GM19099 (cell line): Measurements from ENCODE around the gene ULK4.

Source experiments
- POLR2A ChIP-seq: IDR thresholded peaks from 3 replicates; pipeline ENCODE4 v1.6.1; 2011; ENCODE audit warnings: low read depth; ENCODE audit not compliant: insufficient read length; ENCODE audit errors: extremely low read depth

Gene ULK4

DNA sequence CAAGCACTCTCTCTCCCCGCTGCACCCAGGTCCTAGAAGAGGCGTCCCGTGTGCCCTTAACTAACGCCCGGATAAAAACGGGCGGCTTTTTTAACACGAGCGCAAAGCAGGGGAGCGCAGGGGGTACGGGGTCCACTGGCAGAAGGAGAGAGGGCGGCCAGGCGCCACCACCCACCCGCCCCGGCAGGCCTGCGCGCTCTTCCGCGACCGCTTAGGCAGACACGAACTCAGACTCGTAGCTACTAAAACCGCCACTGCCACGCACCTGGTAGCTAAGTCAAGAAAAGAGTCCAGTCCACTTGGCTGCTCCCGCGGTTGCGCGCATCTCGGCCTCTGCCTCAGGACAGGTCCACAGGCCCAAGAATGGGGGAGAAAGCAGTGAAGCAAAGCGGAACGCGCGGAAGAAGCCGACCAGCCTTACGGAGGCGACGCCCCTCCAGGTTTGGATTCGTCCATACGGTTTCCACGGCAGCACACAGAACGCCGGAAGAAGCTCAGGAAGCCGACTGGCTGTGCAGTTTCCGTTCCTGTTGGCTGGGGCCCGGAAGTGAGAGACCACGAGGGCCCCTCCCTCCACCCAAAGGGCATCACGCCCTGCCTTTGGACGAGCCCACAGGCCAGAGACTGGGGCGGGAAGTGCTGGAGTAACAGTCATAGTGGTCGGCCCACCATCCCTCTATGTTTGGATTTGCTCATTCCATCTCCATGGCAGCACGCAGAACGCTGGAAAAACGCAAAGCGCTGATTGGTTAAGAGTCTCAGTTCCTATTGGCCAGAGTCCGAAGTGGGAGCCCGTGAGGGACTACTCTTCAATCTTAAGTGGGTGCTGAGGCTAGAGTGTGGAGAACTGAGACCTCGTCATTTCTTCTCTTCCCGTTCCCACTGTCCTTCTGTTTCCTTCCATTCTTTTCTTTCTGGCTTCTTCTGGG is at the start of gene ULK4:
TSS of gene ULK4 (minus strand) at position 353 of the 929 bp plus-strand sequence. CDS start 7,344 bp downstream, outside the sequence.
- TF ChIP-seq POLR2A = peak; percentile 70

DNA sequence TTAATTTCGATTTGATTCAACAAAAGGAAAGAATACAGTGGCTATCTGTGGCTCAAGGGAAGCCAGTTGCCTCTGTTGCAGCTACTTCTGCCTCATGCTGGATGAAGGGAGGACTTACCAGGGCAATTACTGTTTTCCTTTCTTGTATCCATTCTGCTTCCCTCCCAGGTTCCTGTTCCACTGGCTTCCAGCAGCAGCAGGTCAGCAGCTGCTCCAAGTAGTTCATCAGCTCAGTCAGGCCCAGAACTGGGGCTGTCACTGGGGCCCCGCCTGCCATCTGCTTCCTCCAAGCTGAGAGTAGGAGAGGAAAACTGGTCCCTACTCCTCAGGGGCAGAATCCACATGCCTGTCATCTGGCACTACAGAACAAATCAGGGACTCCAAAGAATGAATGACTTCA is 48.6 kb upstream of the ULK4 start:
- TF ChIP-seq POLR2A = no peak

DNA sequence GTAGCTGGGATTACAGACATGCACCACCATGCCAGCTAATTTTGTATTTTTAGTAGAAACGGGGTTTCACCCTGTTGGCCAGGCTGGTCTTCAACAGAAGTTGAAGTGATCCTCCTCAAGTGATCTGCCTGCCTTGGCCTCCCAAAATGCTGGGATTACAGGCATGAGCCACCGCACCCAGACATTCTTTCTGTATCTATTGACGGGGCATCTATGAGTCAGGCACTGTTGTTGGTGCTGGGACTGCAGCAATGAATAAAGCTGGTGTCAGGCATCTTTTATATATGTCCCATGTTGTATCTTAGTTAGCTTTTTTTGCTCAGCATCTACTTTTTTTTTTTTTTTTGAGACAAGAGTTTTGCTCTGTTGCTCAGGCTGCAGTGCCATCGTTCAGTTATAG is 47.6 kb upstream of the ULK4 start:
- no peak for TF ChIP-seq POLR2A

DNA sequence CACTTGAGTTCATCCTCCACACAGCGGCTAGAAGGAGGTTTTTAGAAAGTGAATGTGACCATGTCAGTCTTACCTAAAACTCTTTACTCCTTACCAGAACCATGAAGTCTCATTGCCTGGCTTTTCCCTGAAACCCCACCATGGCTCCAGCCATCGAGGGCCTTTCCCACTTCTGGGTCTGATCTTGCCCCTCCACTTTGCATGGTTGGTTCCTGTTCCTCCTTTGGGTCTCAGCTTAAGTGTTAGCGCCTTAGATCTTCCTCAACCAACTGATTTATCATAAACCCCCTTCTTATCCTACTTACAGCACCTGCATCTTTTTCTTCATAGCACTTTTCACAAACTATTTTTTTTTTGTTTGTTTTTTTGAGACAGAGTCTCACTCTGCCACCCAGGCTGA is 45.9 kb upstream of the ULK4 start:
- TF ChIP-seq POLR2A = no peak

DNA sequence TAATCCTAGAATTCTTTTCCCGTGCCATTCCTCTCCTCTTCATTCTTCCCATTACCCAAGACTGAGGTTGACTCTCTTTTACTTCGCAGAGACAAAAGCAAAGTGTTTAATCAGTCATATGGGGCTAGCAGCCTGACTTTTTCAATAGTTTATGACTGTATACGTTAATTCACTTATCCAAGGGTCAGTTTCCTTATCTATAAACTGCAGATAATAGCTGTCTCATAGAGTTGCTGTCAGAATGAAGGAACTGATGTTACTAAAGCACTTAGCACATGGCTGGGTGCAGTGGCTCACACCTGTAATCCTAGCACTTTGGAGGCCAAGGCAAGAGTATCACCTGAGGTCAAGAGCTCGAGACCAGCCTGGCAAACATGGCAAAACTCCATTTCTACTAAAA is 43.5 kb upstream of the ULK4 start:
- no peak for TF ChIP-seq POLR2A

DNA sequence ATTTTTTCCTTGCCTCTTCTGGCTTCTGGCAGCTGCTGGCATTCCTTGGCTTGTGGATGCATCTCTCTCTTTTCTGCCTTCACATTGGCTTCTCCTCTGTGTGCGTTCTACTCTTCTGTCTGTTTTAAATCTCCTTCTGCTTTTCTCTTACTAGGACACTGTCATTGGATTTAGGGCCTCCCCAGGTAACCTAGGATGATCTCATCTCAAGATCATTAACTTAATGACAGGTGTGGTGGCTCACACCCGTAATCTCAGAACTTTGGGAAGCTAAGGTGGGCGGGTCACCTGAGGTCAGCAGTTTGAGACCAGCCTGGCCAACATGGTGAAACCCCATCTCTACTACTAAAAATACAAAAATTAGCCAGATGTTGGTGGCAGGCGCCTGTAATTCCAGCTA is 40.9 kb upstream of the ULK4 start:
- TF ChIP-seq POLR2A = no peak

DNA sequence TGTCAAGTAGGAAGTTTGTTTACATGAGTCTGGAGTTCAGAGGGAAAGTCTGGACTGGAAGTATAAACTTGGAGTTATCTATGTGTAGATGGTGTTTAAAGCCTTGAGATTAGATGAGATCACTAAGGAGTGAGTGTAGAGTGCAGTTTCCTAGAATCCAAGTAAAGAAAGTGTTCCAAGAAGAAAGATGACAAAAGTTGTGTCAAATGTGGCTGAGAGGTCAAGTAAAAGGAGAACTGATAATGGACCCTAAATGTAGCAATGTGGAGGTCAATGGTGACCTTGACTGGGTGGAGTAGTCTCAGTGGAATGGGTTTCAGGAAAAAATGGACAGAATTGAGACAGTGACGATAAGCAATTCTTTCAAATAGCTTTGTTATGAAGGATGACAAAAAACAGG is 39.9 kb upstream of the ULK4 start:
- TF ChIP-seq POLR2A = no peak

DNA sequence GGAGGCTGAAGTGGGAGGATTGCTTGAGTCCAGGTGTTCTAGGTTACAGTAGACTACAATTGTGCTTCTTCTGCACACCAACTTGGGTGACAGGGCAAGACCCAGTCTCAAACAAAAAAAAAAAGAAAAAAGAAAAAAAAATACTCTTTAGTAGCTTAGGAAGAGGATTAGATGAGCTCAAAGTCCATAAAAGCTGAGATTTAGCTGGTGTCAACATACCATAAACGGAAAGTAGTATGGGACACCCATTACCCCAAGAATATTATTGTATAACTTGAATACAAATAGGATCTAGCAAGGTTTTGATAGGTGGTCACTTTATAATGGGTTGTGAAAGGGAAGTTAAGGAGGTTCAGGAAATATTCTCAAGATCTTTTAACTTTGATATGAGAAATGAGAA is 38.0 kb upstream of the ULK4 start:
- no peak for TF ChIP-seq POLR2A

DNA sequence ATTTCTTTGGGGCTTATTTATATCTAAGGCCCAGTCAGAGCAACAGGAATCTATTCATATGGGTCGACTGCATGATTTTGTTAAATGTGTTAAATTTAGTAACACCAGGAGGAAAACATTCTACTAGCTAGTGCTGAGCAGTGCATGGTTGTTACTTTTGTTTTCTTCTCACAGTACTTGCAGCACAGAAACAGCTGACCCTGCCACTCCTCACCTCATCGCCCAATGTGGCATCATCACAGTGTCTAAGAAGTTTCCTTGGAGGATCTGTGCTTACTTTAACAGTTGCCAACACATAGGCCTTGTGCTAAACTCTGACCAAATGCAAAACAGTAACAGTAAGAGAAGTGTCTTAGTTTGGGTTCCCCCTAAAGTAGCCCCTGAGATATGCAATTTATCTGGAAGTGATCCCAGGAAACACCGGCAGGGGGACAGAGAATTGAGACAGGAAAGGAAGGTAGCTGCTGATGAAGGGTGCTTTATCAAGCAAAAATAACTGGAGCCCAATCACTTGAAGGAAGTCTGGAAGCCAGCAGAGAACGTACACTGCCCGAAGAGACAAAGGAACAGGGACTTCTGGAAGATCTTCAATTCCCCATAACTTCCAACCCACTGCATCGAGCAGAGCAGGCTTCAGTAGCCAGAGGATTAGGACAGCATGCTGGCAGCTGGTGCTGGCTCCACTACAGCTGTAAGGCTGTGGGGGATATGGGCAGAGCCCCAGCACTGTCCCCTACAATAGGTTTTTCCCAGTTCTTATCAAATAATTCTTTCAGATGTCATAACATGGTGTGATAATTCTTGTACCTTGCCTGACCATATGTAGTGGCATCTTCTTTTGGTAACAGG is 36.0 kb upstream of the ULK4 start:
- TF ChIP-seq POLR2A = no peak

DNA sequence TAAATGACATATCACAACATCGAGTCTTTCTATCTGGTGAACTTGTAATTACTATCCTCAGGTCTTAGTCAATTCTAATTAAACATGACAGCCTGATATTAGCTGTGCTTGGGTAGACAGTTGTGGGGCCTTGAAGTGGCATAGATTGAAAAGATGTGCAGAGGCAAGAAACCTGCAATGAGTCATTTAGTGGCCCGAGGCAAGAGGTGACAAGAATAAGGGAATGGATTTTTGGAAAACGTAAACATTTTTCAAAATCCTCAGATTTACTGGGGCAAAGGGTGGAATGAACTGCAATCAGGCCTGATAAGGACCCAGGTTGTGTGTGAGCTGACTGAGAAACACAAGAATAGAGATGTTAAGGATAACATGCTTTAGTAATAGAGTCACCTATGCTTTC is 29.5 kb upstream of the ULK4 start:
- TF ChIP-seq POLR2A = no peak

DNA sequence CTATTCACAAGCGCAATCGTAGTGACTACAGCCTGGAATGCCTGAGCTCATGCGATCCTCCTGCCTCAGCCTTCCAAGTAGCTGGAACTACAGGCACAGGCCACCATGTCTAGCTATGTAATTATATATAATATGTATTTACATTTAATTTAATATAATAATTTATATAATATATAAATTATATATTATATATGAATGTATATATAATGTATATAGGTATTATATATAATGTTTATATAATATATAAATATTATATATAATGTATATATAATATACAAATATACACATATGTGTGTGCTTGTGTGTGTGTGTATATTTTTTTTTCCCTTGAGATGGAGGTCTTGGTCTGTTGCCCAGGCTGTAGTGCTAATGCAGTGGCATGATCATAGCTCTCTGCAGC is 27.6 kb upstream of the ULK4 start:
- no peak for TF ChIP-seq POLR2A

DNA sequence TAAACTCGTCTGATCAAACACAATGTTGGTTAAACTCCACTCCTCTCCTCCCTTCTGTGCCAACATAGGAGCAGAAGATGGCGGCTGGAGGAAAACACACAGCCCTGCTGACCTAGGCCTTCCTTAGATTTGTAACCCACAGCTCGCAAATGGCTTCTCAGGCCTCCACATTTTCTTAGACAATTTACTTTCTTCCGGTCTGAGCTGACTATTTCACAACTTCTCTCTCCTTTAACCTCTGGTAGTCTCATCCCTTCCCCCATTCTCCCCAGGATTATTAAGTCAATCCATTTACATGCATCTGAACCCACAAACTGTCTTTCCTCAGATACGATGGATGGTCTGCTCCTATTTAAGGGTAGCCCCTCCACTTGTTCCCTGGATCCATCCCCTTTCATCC is 25.7 kb upstream of the ULK4 start:
- no peak for TF ChIP-seq POLR2A

DNA sequence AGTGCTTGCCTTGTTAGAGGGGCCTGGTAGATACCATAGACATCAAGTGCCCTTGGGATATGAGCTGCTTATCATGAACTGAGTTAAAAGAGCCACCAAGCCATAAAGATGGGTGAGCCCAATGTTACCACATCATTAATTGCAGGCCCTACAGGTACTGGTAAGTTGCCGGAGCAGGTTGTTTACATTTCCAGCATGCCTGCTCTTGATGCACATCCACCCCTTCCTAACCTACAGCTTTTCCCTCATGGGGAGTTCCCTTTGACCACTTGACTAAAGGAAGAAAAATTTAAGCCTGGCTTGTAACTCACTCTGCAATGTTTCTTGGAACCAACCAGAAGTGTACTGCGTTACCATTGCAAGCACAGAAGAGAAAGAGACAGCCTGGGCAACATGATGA is 24.7 kb upstream of the ULK4 start:
- TF ChIP-seq POLR2A = no peak

DNA sequence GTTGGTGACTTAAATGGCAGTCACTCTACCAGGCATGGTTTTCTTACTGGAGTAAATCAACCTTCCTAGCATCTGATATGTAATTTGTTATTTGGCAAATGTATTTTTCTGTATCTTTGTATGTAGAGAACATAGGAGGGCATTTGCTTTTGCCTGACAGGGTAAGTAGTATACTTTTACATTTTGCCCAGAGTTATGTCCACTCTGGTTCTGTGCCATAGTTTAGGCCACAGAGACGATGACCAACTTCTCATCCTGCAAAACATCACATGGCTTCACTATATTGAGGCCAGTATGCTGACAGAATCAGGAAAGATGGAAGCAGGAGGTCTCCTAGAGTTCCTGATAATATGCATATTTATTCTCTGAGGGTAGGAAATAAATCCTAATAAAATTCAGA is 23.1 kb upstream of the ULK4 start:
- no peak for TF ChIP-seq POLR2A

DNA sequence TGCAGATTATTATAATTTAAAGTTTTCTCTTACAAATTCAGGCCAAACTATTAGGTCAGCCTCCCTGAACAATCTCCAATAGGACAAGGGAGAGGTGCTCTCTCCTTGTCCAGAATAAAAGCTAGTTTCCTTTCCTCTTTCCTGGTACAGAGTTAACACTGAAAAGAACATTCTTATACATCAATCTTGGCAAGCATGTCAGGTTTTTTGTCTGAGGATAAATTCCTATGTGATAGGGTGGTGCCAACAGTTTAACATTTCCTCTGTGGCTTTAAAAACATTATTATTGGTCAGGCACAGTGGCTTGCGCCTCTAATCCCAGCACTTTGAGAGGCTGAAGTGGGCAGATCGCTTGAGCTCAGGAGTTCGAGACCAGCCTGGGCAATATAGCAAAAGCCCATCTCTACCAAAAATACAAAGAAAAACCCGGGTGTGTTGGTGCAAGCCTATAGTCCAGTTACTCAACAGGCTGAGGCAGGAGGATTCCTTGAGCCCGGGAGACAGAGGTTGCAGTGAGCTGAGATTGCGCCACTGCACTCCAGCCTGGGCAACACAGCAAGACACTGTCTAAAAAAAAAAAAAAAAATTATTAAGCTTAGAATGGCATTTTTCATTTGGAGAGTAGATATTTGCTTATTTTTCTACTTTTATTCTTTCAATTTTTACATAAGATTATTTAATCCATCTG is 13.7 kb upstream of the ULK4 start:
- no peak for TF ChIP-seq POLR2A

DNA sequence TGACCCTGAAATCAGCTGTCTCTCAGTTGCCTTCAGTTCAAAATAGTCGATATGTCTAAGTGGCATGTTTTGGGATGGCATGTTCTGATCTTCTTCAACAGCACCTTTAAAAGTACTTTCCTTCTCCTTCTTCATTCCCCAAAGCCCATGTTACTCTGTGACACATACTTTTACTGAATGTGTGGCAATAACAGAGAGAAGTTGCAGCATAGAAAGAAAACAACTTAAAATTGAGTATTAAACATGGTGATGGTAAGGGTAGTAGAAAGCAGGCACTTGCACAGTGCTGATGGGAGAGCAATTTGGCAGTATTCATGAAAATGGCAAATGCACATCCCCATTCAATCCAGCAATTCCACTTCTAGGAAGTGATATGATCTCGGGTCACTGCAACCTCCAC is 12.3 kb upstream of the ULK4 start:
- no peak for TF ChIP-seq POLR2A

DNA sequence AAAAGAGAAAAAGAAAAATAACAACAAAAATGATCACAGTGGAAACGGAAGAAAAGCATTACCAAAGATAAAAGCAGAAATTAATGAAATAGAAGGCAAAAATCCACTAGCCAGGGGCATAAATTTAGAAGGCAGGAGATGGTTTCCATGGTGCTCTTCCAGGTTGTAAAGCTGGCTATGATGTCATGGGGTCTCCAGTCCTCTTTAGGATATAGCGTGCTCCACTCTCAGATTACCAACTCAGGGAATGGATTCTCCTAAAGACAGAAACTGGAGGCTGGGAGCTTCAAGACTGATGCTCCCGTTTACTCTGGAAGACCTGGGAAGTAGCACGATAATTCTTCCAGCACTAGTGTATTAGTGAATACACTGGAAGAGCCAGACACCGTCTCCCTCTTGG is 10.9 kb upstream of the ULK4 start:
- no peak for TF ChIP-seq POLR2A
